ENCODE measurements around the gene COL4A2.

The COL4A2 gene

DNA sequence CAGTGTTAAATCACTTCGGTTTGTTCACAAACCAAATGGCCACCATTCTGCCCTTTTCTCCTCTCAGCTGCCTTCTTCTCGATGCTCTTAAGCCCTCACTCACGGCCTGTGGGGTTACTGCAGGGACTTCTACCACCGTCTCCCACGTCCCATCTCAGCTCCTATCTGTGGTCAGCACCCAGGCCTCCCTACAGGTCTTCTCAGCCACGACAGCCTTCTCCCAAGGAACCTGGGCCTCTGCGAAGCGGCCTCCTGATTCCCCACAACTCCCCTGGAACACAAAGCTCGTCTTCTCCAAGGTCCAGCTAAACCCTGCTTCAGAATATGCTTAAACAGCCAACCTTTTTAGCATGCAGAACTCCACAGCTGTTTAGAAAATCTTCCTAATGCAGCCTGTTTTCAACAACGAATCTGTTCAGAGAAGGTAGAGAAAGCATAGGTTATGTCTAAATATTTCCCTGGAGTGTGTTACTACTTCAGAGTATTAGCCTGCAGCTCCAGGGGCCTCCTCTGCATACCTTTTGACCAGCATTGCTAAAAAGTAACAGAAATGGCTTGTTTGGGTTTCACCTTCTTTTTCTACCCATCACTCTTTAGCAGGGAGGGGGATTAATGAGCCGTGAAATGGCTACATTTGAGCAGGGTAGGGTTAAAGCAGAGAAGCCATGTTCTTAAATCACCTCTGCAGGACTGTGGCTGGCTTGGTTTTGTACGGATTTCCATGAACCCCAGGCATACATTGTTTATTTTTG, 104.0 kb downstream of the COL4A2 start:
- H3K36me3 ChIP-seq (ENCODE audit: control insufficient read depth in 2 of 2, insufficient read depth in 1 of 2, low read length in 2 of 2) = no peaks in the 10 kb centered on the region
- CTCF ChIA-PET = interaction anchor here (0.6 to 1.9 kb wide), 16 partner anchors 8 to 190 kb away, joined by 3 to 12 read pairs (median 4); partner anchors contain the start of genes COL4A1 and COL4A2
- H3K27ac ChIP-seq (ENCODE audit: extremely low read depth, low read depth, low read length) = no peak overlapping the region
- TF ChIP-seq, protein P1, sequence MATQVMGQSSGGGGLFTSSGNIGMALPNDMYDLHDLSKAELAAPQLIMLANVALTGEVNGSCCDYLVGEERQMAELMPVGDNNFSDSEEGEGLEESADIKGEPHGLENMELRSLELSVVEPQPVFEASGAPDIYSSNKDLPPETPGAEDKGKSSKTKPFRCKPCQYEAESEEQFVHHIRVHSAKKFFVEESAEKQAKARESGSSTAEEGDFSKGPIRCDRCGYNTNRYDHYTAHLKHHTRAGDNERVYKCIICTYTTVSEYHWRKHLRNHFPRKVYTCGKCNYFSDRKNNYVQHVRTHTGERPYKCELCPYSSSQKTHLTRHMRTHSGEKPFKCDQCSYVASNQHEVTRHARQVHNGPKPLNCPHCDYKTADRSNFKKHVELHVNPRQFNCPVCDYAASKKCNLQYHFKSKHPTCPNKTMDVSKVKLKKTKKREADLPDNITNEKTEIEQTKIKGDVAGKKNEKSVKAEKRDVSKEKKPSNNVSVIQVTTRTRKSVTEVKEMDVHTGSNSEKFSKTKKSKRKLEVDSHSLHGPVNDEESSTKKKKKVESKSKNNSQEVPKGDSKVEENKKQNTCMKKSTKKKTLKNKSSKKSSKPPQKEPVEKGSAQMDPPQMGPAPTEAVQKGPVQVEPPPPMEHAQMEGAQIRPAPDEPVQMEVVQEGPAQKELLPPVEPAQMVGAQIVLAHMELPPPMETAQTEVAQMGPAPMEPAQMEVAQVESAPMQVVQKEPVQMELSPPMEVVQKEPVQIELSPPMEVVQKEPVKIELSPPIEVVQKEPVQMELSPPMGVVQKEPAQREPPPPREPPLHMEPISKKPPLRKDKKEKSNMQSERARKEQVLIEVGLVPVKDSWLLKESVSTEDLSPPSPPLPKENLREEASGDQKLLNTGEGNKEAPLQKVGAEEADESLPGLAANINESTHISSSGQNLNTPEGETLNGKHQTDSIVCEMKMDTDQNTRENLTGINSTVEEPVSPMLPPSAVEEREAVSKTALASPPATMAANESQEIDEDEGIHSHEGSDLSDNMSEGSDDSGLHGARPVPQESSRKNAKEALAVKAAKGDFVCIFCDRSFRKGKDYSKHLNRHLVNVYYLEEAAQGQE (tag by site-specific recombination; IDR thresholded peaks at IDR 0.05) = no peak
- TF ChIP-seq, protein P2, sequence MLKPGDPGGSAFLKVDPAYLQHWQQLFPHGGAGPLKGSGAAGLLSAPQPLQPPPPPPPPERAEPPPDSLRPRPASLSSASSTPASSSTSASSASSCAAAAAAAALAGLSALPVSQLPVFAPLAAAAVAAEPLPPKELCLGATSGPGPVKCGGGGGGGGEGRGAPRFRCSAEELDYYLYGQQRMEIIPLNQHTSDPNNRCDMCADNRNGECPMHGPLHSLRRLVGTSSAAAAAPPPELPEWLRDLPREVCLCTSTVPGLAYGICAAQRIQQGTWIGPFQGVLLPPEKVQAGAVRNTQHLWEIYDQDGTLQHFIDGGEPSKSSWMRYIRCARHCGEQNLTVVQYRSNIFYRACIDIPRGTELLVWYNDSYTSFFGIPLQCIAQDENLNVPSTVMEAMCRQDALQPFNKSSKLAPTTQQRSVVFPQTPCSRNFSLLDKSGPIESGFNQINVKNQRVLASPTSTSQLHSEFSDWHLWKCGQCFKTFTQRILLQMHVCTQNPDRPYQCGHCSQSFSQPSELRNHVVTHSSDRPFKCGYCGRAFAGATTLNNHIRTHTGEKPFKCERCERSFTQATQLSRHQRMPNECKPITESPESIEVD (tag by site-specific recombination; IDR thresholded peaks at IDR 0.05) = peak; percentile 30; the same call in 1 of the 2 replicates
- H3K4me1 ChIP-seq (ENCODE audit: control insufficient read depth, insufficient read depth, low read length) = no peaks in the 10 kb centered on the region; the same call in 1 of the 2 replicates
- no peaks in the 10 kb centered on the region for H3K9me3 ChIP-seq (ENCODE audit: control insufficient read depth, insufficient read depth, low read depth, low read length)
- POLR2A ChIA-PET = interaction anchor here (1.3 to 1.9 kb wide), 4 partner anchors 12 to 104 kb away, joined by 4 to 8 read pairs (median 6); partner anchors contain the start of genes COL4A1 and COL4A2
- no peak overlapping the region for H3K4me3 ChIP-seq (ENCODE audit: low read depth, low read length)

DNA sequence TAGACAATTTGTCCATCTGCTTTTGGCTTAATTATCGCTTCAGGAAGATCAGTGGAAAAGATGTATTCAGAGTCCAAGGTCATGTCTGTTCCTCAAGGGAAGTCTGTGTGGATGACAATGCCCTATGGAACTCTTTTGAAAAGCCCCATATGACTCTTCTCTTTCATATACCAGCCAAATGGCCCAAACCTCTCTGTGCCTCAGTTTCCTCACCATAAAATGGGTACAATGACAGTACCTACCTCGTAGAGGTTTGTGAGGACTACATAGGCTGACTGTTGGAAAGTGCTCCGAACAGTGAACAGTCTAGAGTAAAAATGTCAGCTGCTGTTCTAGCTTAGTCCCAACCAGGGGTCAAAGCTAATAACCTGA, 104.6 kb downstream of the COL4A2 start:
- ChIA-PET CTCF (interaction anchor here (0.5 to 1.9 kb wide), 20 partner anchors 8 to 299 kb away, joined by 3 to 12 read pairs (median 4); no protein-coding TSS in a partner anchor), POLR2A (interaction anchor here (1.6 to 1.9 kb wide), 3 partner anchors 23 to 104 kb away, joined by 5 to 8 read pairs (median 8); partner anchors contain the start of genes COL4A1 and COL4A2)
- no peaks in the 10 kb centered on the region; the same call in 1 of the 2 replicates for H3K4me1 ChIP-seq (ENCODE audit: control insufficient read depth, insufficient read depth, low read length)
- no peak for TF ChIP-seq EGR2 (tag by site-specific recombination; IDR thresholded peaks at IDR 0.05; ENCODE audit: low read depth)
- 0 out of 2 replicates have a peak, but pooled peaks have one; percentile 11 for TF ChIP-seq ZNF292 (tag by site-specific recombination; IDR thresholded peaks at IDR 0.05; ENCODE audit: borderline replicate concordance, low read depth)
- H3K36me3 ChIP-seq (ENCODE audit: control insufficient read depth in 2 of 2, insufficient read depth in 1 of 2, low read length in 2 of 2) = no peaks in the 10 kb centered on the region
- H3K9me3 ChIP-seq (ENCODE audit: control insufficient read depth, insufficient read depth, low read depth, low read length) = no peaks in the 10 kb centered on the region
- no peak overlapping the region for H3K27ac ChIP-seq (ENCODE audit: extremely low read depth, low read depth, low read length)
- no peak overlapping the region for H3K4me3 ChIP-seq (ENCODE audit: low read depth, low read length)

GRCh38 chr13:110412132-110412914, 105.2 kb downstream of the COL4A2 start:
- ChIA-PET CTCF (interaction anchor here (0.5 to 1.9 kb wide), 24 partner anchors 8 to 298 kb away, joined by 3 to 12 read pairs (median 4); no protein-coding TSS in a partner anchor), POLR2A (interaction anchor here (1.6 to 1.9 kb wide), 3 partner anchors 24 to 105 kb away, joined by 5 to 8 read pairs (median 8); partner anchors contain the start of genes COL4A1 and COL4A2)
- H3K4me3 ChIP-seq (ENCODE audit: low read depth, low read length) = no peak overlapping the region
- H3K9me3 ChIP-seq (ENCODE audit: control insufficient read depth, insufficient read depth, low read depth, low read length) = no peaks in the 10 kb centered on the region
- no peaks in the 10 kb centered on the region for H3K36me3 ChIP-seq (ENCODE audit: control insufficient read depth in 2 of 2, insufficient read depth in 1 of 2, low read length in 2 of 2)
- no peaks in the 10 kb centered on the region; the same call in 1 of the 2 replicates for H3K4me1 ChIP-seq (ENCODE audit: control insufficient read depth, insufficient read depth, low read length)
- H3K27ac ChIP-seq (ENCODE audit: extremely low read depth, low read depth, low read length) = no peak overlapping the region
- TF ChIP-seq ZNF16 (tag by site-specific recombination; IDR thresholded peaks at IDR 0.05; ENCODE audit: low read depth) (0 out of 2 replicates have a peak, but pooled peaks have one; percentile 37), OSR2 (tag by site-specific recombination; IDR thresholded peaks at IDR 0.05) (peak; percentile 50; the same call in 1 of the 2 replicates), KLF16 (tag by site-specific recombination; IDR thresholded peaks at IDR 0.05) (no peak), WT1 (tag by site-specific recombination; IDR thresholded peaks at IDR 0.05) (peak; percentile 96), FEZF1 (tag by site-specific recombination; IDR thresholded peaks at IDR 0.05) (peak; percentile 59), MEIS1 (CRISPR knock-in tag; IDR thresholded peaks at IDR 0.05; ENCODE audit: borderline replicate concordance) (no peak), ZNF785 (tag by site-specific recombination; IDR thresholded peaks at IDR 0.05) (no peak), ZNF660 (tag by site-specific recombination; IDR thresholded peaks at IDR 0.05) (peak; percentile 92), ZNF350 (tag by site-specific recombination; IDR thresholded peaks at IDR 0.05) (no peak), ZSCAN23 (tag by site-specific recombination; IDR thresholded peaks at IDR 0.05) (peak; percentile 23; the same call in 1 of the 2 replicates)
- TF ChIP-seq, protein P2 (tag by site-specific recombination; IDR thresholded peaks at IDR 0.05) = 0 out of 2 replicates have a peak, but pooled peaks have one; percentile 22
- TF ChIP-seq, protein P3, sequence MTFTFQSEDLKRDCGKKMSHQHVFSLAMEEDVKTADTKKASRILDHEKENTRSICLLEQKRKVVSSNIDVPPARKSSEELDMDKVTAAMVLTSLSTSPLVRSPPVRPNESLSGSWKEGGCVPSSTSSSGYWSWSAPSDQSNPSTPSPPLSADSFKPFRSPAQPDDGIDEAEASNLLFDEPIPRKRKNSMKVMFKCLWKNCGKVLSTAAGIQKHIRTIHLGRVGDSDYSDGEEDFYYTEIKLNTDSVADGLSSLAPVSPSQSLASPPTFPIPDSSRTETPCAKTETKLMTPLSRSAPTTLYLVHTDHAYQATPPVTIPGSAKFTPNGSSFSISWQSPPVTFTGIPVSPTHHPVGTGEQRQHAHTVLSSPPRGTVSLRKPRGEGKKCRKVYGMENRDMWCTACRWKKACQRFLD (tag by site-specific recombination; IDR thresholded peaks at IDR 0.05) = no peak
- TF ChIP-seq, protein P4, sequence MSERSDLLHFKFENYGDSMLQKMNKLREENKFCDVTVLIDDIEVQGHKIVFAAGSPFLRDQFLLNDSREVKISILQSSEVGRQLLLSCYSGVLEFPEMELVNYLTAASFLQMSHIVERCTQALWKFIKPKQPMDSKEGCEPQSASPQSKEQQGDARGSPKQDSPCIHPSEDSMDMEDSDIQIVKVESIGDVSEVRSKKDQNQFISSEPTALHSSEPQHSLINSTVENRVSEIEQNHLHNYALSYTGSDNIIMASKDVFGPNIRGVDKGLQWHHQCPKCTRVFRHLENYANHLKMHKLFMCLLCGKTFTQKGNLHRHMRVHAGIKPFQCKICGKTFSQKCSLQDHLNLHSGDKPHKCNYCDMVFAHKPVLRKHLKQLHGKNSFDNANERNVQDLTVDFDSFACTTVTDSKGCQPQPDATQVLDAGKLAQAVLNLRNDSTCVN (tag by site-specific recombination; optimal IDR thresholded peaks at IDR 0.05) = no peak
